HepG2 (cell line): ENCODE results near the gene PDIK1L.

Experiments used
- CEBPB ChIP-seq: IDR thresholded peaks from 2 replicates; pipeline ENCODE4 v1.6.1; 2011; ENCODE audit warnings: low read depth, low read length, improper control_type of control experiment, borderline replicate concordance
- YY1 ChIP-seq: IDR thresholded peaks from 2 replicates; pipeline ENCODE4 v1.6.1; 2011; ENCODE audit warnings: low read length, low read depth, moderate library complexity, mild to moderate bottlenecking; ENCODE audit not compliant: insufficient read depth, insufficient replicate concordance

DNA sequence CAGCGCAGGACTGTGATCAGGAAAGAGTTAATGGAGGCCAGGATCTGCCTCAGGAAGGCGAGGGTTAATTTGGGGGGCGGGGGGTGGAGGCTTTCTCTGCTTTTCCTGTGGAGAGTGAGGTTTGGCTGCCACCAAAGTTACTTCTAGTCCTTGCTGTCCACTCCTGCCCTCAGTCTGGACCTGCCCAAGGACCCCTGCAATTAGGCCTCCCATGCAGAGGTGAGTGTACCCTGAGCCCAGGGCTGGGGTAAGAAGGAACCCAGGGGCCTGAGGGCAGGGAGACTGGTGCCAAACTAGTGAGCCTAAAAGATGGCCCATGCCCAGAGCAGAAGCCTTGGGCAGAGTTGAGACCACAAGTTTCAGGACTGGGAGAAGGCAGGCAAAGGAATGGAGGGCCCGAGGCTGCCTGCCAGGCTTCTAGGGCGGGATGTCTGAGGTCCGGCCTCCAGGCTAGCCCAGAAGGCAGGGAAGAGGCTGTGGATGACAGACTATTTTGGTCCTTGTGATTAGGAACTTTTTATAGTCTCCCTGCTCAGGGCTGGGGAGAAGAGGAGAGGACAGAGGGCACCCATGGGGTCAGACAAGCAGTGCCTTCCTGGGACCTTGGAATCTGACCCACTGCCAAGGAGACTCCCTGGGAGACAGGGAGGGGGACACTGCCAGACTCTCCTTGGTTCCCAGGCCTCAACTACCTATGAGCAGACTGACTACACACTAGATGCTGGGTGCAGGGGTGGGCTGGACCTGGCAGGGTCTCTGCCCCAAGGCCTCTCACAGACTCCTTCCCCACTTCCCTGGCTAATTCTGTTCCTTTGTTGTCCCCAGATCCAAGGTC is 47.5 kb downstream of the PDIK1L start, which contains the start of gene FAM110D:
- TF ChIP-seq CEBPB: no peak
- TF ChIP-seq YY1: no peak
